A204.1 (cell line): ENCODE data around the gene CCNY.
"Not testable (repeated sequence)": the region's sequence is repeated elsewhere in the genome, so short reads cannot be mapped to it uniquely, and the experiment has no call there.

Experiments
- FAIRE-seq: peaks from 2 replicates; lab custom pipeline; 2012; peaks lifted over from hg19 to GRCh38; lab: Jason Lieb, UNC

Gene CCNY

GRCh38 chr10:35336084-35336831 is at the start of gene CCNY:
TSS of gene CCNY (plus strand) at chr10:35336509. CDS start at chr10:35337054, 545 bp downstream.
- no peak for FAIRE-seq

- no peak for FAIRE-seq
Observed at GRCh38 chr10:35289198-35289597, 47.1 kb upstream of the CCNY start.

- FAIRE-seq = no peak
Observed at GRCh38 chr10:35294506-35294905, 41.8 kb upstream of the CCNY start.

GRCh38 chr10:35299016-35299415 is 37.3 kb upstream of the CCNY start:
- no peak for FAIRE-seq

- no peak for FAIRE-seq
Observed at GRCh38 chr10:35300063-35300699, 36.1 kb upstream of the CCNY start.

GRCh38 chr10:35304649-35305048 is 31.7 kb upstream of the CCNY start:
- FAIRE-seq = no peak

- no peak for FAIRE-seq
Observed at GRCh38 chr10:35306852-35307251, 29.5 kb upstream of the CCNY start.

GRCh38 chr10:35307297-35307696 is 29.0 kb upstream of the CCNY start:
- FAIRE-seq = no peak

GRCh38 chr10:35308809-35309208 is 27.5 kb upstream of the CCNY start:
- no peak for FAIRE-seq

GRCh38 chr10:35314142-35314541 is 22.2 kb upstream of the CCNY start:
- FAIRE-seq = not testable (repeated sequence)

- not testable (repeated sequence) for FAIRE-seq
Observed at GRCh38 chr10:35315235-35315634, 21.1 kb upstream of the CCNY start.

- no peak for FAIRE-seq
Observed at GRCh38 chr10:35316218-35316967, 19.9 kb upstream of the CCNY start.

- FAIRE-seq = no peak
Observed at GRCh38 chr10:35318551-35318950, 17.8 kb upstream of the CCNY start.

GRCh38 chr10:35320341-35320740 is 16.0 kb upstream of the CCNY start:
- no peak for FAIRE-seq

- FAIRE-seq = no peak
Observed at GRCh38 chr10:35322636-35323035, 13.7 kb upstream of the CCNY start.

- FAIRE-seq = no peak
Observed at GRCh38 chr10:35324196-35324595, 12.1 kb upstream of the CCNY start.

- FAIRE-seq = no peak
Observed at GRCh38 chr10:35326466-35327235, 9.7 kb upstream of the CCNY start.

- no peak for FAIRE-seq
Observed at GRCh38 chr10:35327790-35328403, 8.4 kb upstream of the CCNY start.

GRCh38 chr10:35328404-35329037 is 7.8 kb upstream of the CCNY start:
- FAIRE-seq = no peak

GRCh38 chr10:35329520-35329919 is 6.8 kb upstream of the CCNY start:
- FAIRE-seq = no peak

GRCh38 chr10:35331894-35332640 is 4.2 kb upstream of the CCNY start:
- FAIRE-seq = no peak
